ENCODE data around the gene MEIOSIN.
"Not testable (repeated sequence)": the region's sequence is repeated elsewhere in the genome, so short reads cannot be mapped to it uniquely, and the experiment has no call there.

Gene MEIOSIN

GRCh38 chr19:45780448-45781213 is 47.4 kb downstream of the MEIOSIN start:
- no peak for DNase-seq (ENCODE audit: low spot score)

DNA sequence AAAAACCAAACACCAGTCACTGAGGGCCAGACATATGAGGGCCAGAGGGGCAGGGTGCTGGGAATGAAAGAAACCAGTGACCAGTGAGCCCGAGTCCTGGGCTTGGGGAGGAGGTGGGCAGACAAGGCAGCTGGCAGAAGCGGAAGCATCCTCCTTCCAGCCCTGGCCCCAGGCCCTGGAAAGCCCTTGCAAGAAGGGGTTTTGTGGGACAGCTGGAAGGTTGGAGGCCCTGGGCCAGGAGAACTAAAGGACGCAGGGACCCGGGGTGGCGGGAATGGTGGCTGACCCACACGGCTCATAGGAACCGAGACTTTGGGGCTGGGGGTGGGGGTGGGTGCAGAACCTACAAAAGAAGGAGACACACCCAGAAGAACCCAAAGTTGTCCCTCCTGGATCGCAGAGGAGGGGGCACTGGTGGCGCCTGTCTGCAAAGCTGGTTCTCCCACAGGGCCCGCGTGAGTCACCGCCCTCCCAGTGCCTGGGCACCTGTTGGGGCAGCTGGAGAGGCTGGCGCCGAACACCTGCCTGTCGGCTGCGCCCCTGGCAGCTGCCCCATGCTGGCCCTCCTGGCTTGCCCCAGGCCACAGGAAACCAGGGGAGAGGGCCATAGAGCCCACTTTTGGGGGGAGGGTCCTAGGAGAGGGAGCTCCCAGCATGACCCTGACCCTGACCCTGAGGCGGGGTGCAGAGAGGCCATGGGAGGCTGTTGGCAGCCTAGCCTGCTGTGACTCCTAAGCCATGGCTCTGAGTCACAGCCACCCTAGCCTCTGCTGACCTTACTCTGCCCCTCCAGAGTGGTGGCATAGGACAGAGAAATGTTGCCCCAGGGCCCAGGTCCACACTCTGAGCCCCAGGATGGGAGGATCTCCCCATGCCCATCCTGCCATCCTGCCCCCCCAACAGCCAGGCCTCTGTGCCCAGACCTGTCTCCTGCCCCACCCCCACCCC is 48.2 kb downstream of the MEIOSIN start:
- DNase-seq (ENCODE audit: low spot score): peak; percentile 68

DNA sequence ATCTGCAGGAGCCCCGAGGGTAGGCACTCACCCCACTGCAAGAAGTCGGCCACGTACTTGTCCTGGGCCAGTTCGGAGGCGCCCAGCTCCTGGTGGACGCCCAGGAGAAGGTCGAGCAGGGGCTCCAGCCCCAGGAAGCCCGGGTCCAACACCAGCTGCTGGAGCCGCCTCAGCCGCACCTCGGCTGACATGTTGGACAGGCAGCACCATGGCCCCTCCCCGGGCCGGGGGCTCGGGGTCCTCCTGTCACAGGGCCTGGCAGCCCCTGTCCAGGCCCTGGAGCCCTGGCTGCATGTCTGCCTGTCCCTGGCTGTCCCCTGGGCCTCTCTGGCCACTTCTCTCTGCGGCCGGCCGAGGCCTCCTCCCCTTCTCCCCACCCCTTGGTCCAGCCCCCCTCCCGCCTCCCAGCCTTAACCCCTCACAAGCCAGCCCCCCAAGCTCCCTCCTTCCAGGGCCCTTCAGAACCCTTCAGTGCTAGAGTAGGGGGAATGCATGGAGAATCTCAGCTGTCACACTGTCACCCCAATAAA is 49.0 kb downstream of the MEIOSIN start, which contains the start of gene DMPK:
DMPK (minus strand) TSS at position 329 of the 530 bp plus-strand sequence; CDS start at position 191, 138 bp downstream.
- DNase-seq (ENCODE audit: low spot score): no peak

GRCh38 chr19:45782820-45783785 is 49.9 kb downstream of the MEIOSIN start:
- no peak for DNase-seq (ENCODE audit: low spot score)

GRCh38 chr19:45784096-45784495 is 50.9 kb downstream of the MEIOSIN start:
- no peak for DNase-seq (ENCODE audit: low spot score)

DNA sequence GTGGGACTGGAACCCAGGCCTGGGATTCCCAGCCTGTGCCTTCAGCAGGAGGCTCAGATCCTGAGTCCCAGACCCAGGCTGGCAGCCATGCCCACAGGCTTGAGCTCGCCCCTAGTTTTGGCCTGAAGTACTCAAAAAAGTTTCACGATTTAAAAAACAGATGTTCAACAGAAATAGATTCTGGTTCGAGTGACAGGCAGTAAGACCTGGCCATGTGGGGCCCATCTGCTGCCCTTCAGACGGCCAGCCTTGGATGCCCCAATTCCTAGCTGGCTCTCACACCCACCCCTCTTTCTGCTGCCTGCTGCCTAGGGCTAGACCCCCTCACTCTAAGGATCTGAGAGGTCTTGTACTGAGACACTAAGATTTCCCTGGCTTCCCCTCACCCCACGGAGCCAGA is 51.9 kb downstream of the MEIOSIN start:
- no peak for DNase-seq (ENCODE audit: low spot score)

- DNase-seq (ENCODE audit: low spot score): no peak
Measured at GRCh38 chr19:45785781-45786532, 52.7 kb downstream of the MEIOSIN start.

GRCh38 chr19:45786533-45786894 is 53.3 kb downstream of the MEIOSIN start:
- no peak for DNase-seq (ENCODE audit: low spot score)

- no peak for DNase-seq (ENCODE audit: low spot score)
Measured at GRCh38 chr19:45789035-45789786, 56.0 kb downstream of the MEIOSIN start.

DNA sequence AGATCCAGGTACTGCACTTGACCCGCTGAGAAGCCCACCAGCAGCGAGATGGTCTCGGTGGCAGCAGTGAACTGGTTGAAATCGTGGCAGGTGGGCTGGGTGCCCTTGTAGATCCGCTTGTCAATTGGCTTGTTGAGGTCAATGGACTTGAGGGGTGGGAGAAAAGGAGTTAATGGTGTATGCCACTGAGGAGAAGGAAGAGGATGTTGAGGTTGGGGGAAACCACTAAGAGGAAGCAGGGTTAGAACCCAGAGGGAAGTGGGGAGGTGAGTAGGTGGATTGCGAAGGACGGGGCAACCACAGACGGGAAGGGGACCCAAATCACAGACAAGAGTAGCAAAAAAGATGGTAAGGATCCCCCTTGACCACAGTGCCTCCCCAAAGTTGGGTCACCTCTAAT is 57.7 kb downstream of the MEIOSIN start:
- DNase-seq (ENCODE audit: low spot score): no peak

DNA sequence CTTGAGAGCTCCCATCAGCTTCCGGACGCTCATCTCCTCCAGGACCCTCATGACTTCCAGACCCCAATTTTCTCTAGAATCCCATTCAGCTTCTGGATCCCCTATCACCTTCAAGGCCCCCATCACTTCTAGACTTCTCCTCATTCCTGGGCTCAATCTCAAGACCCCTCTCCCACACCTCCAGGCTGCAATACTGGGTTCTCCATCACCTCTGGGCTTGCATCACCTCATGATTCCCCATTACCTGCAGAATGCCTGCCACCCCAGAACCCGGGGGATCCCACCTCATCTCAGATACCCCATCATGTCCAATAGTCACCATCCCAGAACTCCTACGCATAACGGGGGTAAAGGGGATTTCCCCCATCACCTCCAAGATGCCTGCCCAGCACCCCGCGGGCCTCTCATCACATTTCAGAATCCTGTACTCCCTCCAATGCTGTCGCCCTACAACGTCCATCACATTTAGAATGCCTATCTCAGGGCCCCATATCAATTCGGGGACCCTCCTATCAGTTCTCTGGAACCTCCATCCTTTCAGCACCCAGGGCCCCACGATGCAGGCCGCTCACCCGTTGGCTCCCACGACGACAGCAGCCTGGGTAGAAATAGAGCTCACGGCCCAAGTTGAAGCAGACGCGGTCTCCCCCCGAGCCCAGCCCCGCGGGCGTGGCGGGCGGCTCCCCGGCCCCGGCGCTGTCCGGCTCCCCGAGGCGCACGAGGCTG is 58.7 kb downstream of the MEIOSIN start:
- no peak for DNase-seq (ENCODE audit: low spot score)

GRCh38 chr19:45792470-45793177 is 59.4 kb downstream of the MEIOSIN start, which contains the start of gene DMWD:
TSS of gene DMWD (minus strand) at chr19:45792845. CDS start at chr19:45792756, 89 bp downstream.
- peak; percentile 98 for DNase-seq (ENCODE audit: low spot score)

- DNase-seq (ENCODE audit: low spot score): no peak
Measured at GRCh38 chr19:45793178-45793564, 59.9 kb downstream of the MEIOSIN start.

DNA sequence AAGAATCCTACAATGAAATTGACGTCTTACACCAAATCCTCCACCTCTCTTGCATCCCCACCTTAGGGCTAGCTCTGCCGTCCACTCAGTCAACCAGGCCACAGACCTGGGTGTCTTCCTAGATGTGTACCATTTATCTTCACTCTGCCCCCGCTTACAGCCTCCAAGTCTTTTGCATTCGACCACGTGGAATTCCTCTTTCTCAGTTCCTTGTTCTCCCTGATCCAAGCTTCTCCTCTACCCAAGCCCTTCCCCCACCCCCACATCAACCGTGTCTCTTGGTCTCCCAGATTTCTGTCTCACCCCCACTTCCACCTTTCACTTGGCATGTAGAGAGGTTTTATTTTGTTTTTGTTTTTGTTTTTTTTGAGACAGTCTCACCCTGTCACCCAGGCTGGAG is 60.6 kb downstream of the MEIOSIN start:
- DNase-seq (ENCODE audit: low spot score): no peak

DNA sequence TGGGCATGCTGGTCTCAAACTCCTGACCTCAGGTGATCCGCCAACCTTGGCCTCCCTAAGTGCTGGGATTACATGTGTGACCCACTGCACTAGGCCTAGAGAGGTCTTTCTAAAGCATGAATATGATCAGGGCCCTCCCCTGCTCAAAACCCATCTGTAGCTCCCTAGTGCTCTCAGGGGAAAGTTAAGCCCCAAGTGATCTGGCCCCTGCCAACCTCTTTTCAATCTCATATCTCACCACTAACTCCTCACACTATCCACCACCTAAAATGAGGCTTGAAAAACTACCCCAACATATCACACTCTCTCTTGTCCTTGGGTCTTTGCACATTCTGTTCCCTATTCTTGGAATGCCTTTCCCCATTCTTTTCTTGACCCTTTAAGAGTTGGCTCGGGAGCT is 61.4 kb downstream of the MEIOSIN start:
- no peak for DNase-seq (ENCODE audit: low spot score)

GRCh38 chr19:45798995-45799517 is 65.8 kb downstream of the MEIOSIN start:
- peak; percentile 69 for DNase-seq (ENCODE audit: low spot score)

- not testable (repeated sequence) for DNase-seq (ENCODE audit: low spot score)
Measured at GRCh38 chr19:45799541-45799940, 66.3 kb downstream of the MEIOSIN start.

- DNase-seq (ENCODE audit: low spot score): no peak
Measured at GRCh38 chr19:45800070-45800553, 66.9 kb downstream of the MEIOSIN start.
